Mucosa of descending colon (tissue), 3 donors: Measurements from ENCODE around the gene DMTF1. TPM values are rescaled to one million over a fixed set of nuclear protein-coding genes. Genes with fewer than 3 reads are reported as not detected.

ENCODE experiments used
- ATAC-seq: fragments of 200-7000 bp; cut with Tn5 transposase; one replicate; pipeline ENCODE4 v1.9.1; 2020; ENCODE audit warnings: mild to moderate bottlenecking, moderate library complexity
- DNase-seq, 3 donors: peaks; one replicate each; pipeline ENCODE4 v3.0.0-alpha.2; 2020
- H3K36me3 ChIP-seq: fragments of 200-600 bp; one replicate; pipeline ENCODE4 v1.8.0; 2021; ENCODE audit warnings: low read depth, mild to moderate bottlenecking
- H3K4me1 ChIP-seq: fragments of 200-600 bp; one replicate; pipeline ENCODE4 v1.8.0; 2021; ENCODE audit warnings: low read depth, mild to moderate bottlenecking
- H3K4me3 ChIP-seq: fragments of 200-600 bp; one replicate; pipeline ENCODE4 v1.8.0; 2021; ENCODE audit warnings: mild to moderate bottlenecking
- H3K9me3 ChIP-seq: fragments of 200-600 bp; one replicate; pipeline ENCODE4 v1.8.0; 2021; ENCODE audit warnings: mild to moderate bottlenecking
- intact Hi-C, 2 donors: fragments of 100-400 bp; cut with DNase I in 1 of 2; cut with micrococcal nuclease in 1 of 2; formaldehyde crosslinking; loops; one replicate each; pipeline versions ENCODE4 v1.11.0 to v1.11.1; 2022; cut with DNase I, micrococcal nuclease
- total RNA-seq, 3 donors: library from RNA; stranded (reverse); fragmentation: NEBNext Ultra II Directional in 2 of 3; extraction: Animal tissue kit (Norgen Biotek cat#: 25700) in 2 of 3; gene quantifications; one replicate each; pipeline versions ENCODE4 v1.2.1 to v1.2.4, GENCODE V29; 2021 to 2023
- TF ChIP-seq, protein P1 (sequence below): fragments of 200-600 bp; IDR thresholded peaks from one replicate; pipeline ENCODE4 v1.8.0; 2022; ENCODE audit warnings: antibody characterized with exemption, mild to moderate bottlenecking
- donor health status: DM: no; HTN: no; CAD: no; lungs with moderate emphysema.
- donor health status: DM: no; HTN: no; CAD: no.
- donor health status: DM: no; HTN: yes; CAD: no.

DMTF1 gene
- total RNA-seq, 3 donors from 2014 or later = 48.4 to 94.5 (median 91.9) TPM

DNA sequence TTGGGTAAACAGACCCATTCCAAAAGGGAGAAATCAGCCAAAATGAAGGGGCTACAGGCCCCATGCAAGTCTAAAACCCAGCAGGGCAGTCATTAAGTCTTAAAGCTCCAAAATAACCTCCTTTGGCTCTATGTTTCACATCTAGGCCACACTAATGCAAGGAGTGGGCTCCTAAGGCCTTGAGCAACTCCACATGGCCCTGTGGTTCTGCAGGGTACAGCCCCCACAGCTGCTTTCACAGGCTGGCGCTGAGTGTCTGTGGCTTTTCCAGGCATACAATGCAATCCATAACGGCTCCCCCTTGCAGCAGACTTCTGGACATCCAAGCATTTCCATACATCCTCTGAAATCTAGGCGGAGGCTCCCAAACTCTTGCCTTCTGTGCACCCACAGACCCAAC is 58.3 kb downstream of the DMTF1 start:
- Histone ChIP-seq H3K4me1 (no peaks in the 10 kb centered on the region), H3K36me3 (no peaks in the 10 kb centered on the region), H3K9me3 (peaks cover 11% of the 10 kb centered on the region), H3K4me3 (no peak overlapping the region)
- ATAC-seq = no peak
- TF ChIP-seq, protein P1, sequence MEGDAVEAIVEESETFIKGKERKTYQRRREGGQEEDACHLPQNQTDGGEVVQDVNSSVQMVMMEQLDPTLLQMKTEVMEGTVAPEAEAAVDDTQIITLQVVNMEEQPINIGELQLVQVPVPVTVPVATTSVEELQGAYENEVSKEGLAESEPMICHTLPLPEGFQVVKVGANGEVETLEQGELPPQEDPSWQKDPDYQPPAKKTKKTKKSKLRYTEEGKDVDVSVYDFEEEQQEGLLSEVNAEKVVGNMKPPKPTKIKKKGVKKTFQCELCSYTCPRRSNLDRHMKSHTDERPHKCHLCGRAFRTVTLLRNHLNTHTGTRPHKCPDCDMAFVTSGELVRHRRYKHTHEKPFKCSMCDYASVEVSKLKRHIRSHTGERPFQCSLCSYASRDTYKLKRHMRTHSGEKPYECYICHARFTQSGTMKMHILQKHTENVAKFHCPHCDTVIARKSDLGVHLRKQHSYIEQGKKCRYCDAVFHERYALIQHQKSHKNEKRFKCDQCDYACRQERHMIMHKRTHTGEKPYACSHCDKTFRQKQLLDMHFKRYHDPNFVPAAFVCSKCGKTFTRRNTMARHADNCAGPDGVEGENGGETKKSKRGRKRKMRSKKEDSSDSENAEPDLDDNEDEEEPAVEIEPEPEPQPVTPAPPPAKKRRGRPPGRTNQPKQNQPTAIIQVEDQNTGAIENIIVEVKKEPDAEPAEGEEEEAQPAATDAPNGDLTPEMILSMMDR = no peak
- intact Hi-C loops = loop anchor here in 1 of 2 donors (10.0 kb wide), 1 partner anchor 56 kb away; the partner anchor contains the start of gene DMTF1
- DNase-seq = no peak

DNA sequence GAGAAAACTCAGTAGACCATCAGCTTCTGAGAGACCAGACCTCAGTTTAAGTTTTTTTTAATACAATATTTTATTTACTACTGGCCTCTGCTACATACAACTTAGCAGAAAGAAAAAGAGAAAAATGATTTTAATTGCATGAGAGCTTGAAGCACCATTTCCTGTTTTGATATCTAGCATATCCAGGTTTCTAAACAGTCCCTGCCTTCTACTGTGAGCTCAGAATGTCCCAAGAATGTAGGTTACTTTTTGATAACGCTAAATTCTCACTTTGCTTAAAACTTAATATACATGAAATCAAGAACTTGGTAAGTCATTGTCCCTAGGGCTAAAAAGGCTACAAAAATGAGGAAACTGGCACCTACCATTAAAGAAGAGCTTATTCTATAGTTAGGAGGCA is 60.2 kb downstream of the DMTF1 start:
- Histone ChIP-seq H3K36me3 (no peaks in the 10 kb centered on the region), H3K9me3 (no peaks in the 10 kb centered on the region), H3K4me1 (peaks cover 1% of the 10 kb centered on the region), H3K4me3 (no peak overlapping the region)
- ATAC-seq = no peak
- intact Hi-C loops = loop anchor here in 1 of 2 donors (10.0 kb wide), 1 partner anchor 58 kb away; the partner anchor contains the start of gene DMTF1
- TF ChIP-seq, protein P1 = no peak
- DNase-seq = no peak

DNA sequence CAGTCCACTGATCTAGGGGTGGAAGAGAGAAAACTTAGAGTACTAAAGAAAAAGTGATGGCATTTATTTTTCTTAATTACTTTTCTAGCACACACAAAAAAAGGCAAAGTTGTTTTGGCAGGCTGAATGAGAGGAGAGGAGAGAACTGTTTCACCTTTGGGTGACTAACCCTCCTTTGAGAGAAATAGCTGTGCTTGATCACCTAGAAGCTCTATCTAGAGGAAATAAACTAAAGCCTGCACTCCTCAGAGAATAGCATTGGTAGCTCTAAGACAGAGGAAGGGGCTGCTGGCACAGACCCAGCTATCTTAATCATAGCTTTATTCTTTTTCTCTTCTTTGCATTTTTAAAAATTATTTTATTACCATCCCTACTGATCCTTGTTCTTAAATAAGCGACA is 61.0 kb downstream of the DMTF1 start:
- TF ChIP-seq, protein P1 = no peak
- no peak for DNase-seq
- H3K9me3 ChIP-seq = no peaks in the 10 kb centered on the region
- ATAC-seq = no peak
- H3K4me3 ChIP-seq = no peak overlapping the region
- peaks cover 6% of the 10 kb centered on the region for H3K4me1 ChIP-seq
- intact Hi-C loops = loop anchor here in 1 of 2 donors (10.0 kb wide), 1 partner anchor 58 kb away; the partner anchor contains the start of gene DMTF1
- no peaks in the 10 kb centered on the region for H3K36me3 ChIP-seq

DNA sequence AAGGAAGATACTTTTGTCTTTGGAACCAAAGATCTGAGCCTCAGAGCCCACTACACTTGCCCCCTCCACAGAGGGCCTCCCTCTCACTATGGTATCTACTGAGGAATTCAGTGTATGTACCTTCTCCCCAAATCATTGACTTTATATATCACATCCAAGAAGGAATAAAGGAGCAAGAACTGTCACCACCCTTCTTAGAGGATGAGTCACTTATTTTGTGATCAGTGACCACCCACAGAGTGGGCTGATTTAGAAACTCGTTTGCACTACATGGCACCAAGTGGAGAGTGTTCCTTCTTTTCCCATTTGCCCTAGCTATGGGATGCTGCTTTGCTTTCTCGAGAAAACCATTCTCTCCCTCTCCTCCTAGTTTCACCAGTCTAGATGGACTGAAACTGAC is 61.6 kb downstream of the DMTF1 start:
- TF ChIP-seq, protein P1 = no peak
- H3K4me3 ChIP-seq = no peak overlapping the region
- intact Hi-C loops = loop anchor here in 1 of 2 donors (10.0 kb wide), 1 partner anchor 59 kb away; the partner anchor contains the start of gene DMTF1
- no peaks in the 10 kb centered on the region for H3K9me3 ChIP-seq
- peaks cover 6% of the 10 kb centered on the region for H3K4me1 ChIP-seq
- H3K36me3 ChIP-seq = no peaks in the 10 kb centered on the region
- DNase-seq (no peak), ATAC-seq (no peak)

DNA sequence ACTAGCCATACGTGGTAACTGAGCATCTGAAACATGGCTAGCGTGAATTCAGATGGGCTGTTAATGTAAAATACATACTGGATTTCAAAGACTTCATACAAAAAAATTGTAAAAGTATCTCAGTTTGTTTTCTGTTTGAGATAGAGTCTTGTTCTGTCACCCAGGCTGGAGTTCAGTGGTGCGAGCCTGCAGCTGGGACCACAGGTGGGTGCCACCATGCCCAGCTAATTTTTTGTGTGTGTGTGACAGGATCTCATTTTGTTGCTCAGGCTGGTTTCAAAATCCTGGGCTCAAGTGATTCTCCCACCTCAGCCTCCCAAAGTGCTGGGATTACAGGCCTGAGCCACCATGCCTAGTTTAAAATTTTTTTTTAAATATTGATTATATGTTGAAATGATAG is 62.8 kb downstream of the DMTF1 start:
- intact Hi-C loops = loop anchor here in 1 of 2 donors (10.0 kb wide), 1 partner anchor 60 kb away; the partner anchor contains the start of gene DMTF1
- no peak overlapping the region for H3K4me3 ChIP-seq
- DNase-seq = no peak
- no peak for ATAC-seq
- no peaks in the 10 kb centered on the region for H3K9me3 ChIP-seq
- TF ChIP-seq, protein P1 = no peak
- no peaks in the 10 kb centered on the region for H3K36me3 ChIP-seq
- H3K4me1 ChIP-seq = peaks cover 6% of the 10 kb centered on the region
